ENCODE data around the gene ANXA6. TPM values are rescaled to one million over a fixed set of nuclear protein-coding genes. Genes with fewer than 3 reads are reported as not detected.

Gene ANXA6
- total and polyA plus RNA-seq, 2 of the 4 experiments (the other 2 are of a cell fraction), result 355 to 610 TPM

DNA sequence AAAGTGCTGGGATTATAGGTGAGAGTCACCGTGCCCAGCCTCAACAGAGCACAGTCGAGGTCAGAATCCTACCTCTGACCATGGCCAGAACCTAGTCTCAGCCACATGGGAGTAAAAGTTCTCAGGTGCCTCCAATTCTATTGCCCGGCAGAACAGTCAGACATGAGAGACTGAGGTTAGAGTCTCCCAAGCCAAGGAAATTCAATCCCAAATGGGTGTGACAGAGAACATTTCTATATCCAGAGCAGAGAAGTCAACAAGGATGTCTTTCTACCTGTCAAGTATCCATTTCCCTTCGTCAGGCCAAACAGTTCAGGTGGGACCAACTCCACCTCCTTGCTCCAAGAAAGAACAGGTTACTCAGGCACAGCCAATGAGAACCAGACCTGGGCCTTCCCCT lies 10.5 kb downstream of the ANXA6 start:
- Histone ChIP-seq H3K4me1 (ENCODE audit: control insufficient read depth, insufficient read depth, low read length) (peaks cover 20% of the 10 kb centered on the region), H3K79me1 (ENCODE audit: low read depth in 1 of 2, low read length in 2 of 2) (peaks cover 48 to 99% of the 10 kb centered on the region in 2 experiments), H3K56ac (ENCODE audit: extremely low read depth, insufficient read depth, low read length) (no peak overlapping the region), H4K91ac (ENCODE audit: insufficient read depth, low read depth, low read length) (no peak overlapping the region), H2BK20ac (ENCODE audit: low read depth, low read length) (no peak overlapping the region), H3K18ac (ENCODE audit: low read depth, low read length) (no peak overlapping the region), H3K36me3 (ENCODE audit: control insufficient read depth, insufficient read depth, low read length) (peaks cover 59% of the 10 kb centered on the region), H2BK5ac (ENCODE audit: low read depth, low read length, poor library complexity, severe bottlenecking) (no peak overlapping the region), H3K4ac (ENCODE audit: low read depth, low read length) (no peak overlapping the region), H3K4me3 (ENCODE audit: insufficient read depth, low read depth, low read length) (no peak overlapping the region), H4K8ac (ENCODE audit: low read depth in 2 of 2, low read length in 2 of 2) (no peak overlapping the region), H3K9ac (ENCODE audit: low read depth, low read length) (no peak overlapping the region), H2AK5ac (ENCODE audit: low read depth, low read length) (no peak overlapping the region), H2BK120ac (ENCODE audit: low read depth, low read length) (no peak overlapping the region), H3K4me2 (ENCODE audit: low read depth, low read length) (no peak overlapping the region), H3K14ac (replicated peaks; ENCODE audit: low read depth, low read length) (no peak overlapping the region), H3K9me3 (ENCODE audit: control insufficient read depth, insufficient read depth, low read length) (no peaks in the 10 kb centered on the region), H3K23ac (ENCODE audit: low read depth, low read length) (no peak overlapping the region), H4K5ac (ENCODE audit: low read depth, low read length) (no peak overlapping the region), H2AFZ (replicated peaks; ENCODE audit: low read length, poor library complexity) (no peak overlapping the region), H2BK15ac (ENCODE audit: low read depth, low read length) (no peak overlapping the region), H4K20me1 (ENCODE audit: insufficient read depth, low read length) (peaks cover 100% of the 10 kb centered on the region), H2AK9ac (replicated peaks; ENCODE audit: low read depth, low read length, poor library complexity) (no peak overlapping the region), H3K27me3 (ENCODE audit: control insufficient read depth, insufficient read depth, low read length) (no peaks in the 10 kb centered on the region), H3K9me1 (ENCODE audit: insufficient read depth, low read length) (peaks cover 61% of the 10 kb centered on the region), H3K27ac (ENCODE audit: insufficient read depth, low read length) (no peak overlapping the region)
- in situ Hi-C loops (cut with MboI; ENCODE audit: low sequenced_read_pairs), result loop anchor here (10.0 kb wide), 1 partner anchor 598 kb away; no protein-coding TSS in a partner anchor
- WGBS, 2 experiments (ENCODE audit: extremely low coverage in 2 of 2, insufficient read length in 1 of 2), result 100% methylated on average over 1 of the region's 4 CpGs; no CpG with 5 or more reads in 1 of the 2 experiments
- ATAC-seq (ENCODE audit: low read depth) (no peak), DNase-seq (no peak)
- dilution Hi-C loops (cut with HindIII; ENCODE audit: low sequenced_read_pairs, unreplicated experiment), result no loop called here
- no TSS peak for BruUV-seq (replicated peaks)
- CTCF ChIA-PET, result interaction anchor here (2.1 kb wide), 1 partner anchor 21 kb away, joined by 5 read pairs; no protein-coding TSS in a partner anchor
- POLR2A ChIA-PET (ENCODE audit: unreplicated experiment), result no interaction called here
- intact Hi-C loops (cut with micrococcal nuclease), result no loop called here
- no peak for TF ChIP-seq RFX5 (IDR thresholded peaks at IDR 0.05; ENCODE audit: low read depth, low read length)
- TF ChIP-seq ELK1 (IDR thresholded peaks at IDR 0.05; ENCODE audit: borderline replicate concordance, low read depth, low read length), result no peak
- TF ChIP-seq, protein P1, sequence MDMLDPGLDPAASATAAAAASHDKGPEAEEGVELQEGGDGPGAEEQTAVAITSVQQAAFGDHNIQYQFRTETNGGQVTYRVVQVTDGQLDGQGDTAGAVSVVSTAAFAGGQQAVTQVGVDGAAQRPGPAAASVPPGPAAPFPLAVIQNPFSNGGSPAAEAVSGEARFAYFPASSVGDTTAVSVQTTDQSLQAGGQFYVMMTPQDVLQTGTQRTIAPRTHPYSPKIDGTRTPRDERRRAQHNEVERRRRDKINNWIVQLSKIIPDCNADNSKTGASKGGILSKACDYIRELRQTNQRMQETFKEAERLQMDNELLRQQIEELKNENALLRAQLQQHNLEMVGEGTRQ (IDR thresholded peaks at IDR 0.05; ENCODE audit: low read depth, low read length), result no peak
- TF ChIP-seq NFE2L2 (IDR thresholded peaks at IDR 0.05; ENCODE audit: low read depth, low read length), result no peak
- TF ChIP-seq, protein P2, sequence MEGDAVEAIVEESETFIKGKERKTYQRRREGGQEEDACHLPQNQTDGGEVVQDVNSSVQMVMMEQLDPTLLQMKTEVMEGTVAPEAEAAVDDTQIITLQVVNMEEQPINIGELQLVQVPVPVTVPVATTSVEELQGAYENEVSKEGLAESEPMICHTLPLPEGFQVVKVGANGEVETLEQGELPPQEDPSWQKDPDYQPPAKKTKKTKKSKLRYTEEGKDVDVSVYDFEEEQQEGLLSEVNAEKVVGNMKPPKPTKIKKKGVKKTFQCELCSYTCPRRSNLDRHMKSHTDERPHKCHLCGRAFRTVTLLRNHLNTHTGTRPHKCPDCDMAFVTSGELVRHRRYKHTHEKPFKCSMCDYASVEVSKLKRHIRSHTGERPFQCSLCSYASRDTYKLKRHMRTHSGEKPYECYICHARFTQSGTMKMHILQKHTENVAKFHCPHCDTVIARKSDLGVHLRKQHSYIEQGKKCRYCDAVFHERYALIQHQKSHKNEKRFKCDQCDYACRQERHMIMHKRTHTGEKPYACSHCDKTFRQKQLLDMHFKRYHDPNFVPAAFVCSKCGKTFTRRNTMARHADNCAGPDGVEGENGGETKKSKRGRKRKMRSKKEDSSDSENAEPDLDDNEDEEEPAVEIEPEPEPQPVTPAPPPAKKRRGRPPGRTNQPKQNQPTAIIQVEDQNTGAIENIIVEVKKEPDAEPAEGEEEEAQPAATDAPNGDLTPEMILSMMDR (conservative IDR thresholded peaks at IDR 0.05; ENCODE audit: low read depth, low read length), result no peak
- TF ChIP-seq CHD1 (IDR thresholded peaks at IDR 0.05; ENCODE audit: low read depth, low read length), result no peak
- TF ChIP-seq FOS (IDR thresholded peaks at IDR 0.05; ENCODE audit: low read depth, low read length), result no peak
- TF ChIP-seq RCOR1 (IDR thresholded peaks at IDR 0.05; ENCODE audit: insufficient replicate concordance, low read length), result no peak
- no peak for TF ChIP-seq MAFK (IDR thresholded peaks at IDR 0.05; ENCODE audit: low read depth, low read length)
- no peak for TF ChIP-seq CEBPB (IDR thresholded peaks at IDR 0.05; ENCODE audit: low read depth, low read length)
- TF ChIP-seq POLR2A (IDR thresholded peaks at IDR 0.05; ENCODE audit: low read depth, low read length), result no peak
- no peak for TF ChIP-seq MAZ (IDR thresholded peaks at IDR 0.05; ENCODE audit: borderline replicate concordance, low read depth, low read length)
- TF ChIP-seq RAD21 (IDR thresholded peaks at IDR 0.05; ENCODE audit: low read length), result no peak
- no peak for TF ChIP-seq BHLHE40 (IDR thresholded peaks at IDR 0.05; ENCODE audit: low read depth, low read length)
- no peak for TF ChIP-seq MXI1 (IDR thresholded peaks at IDR 0.05; ENCODE audit: borderline replicate concordance, low read depth, low read length)
- no peak for TF ChIP-seq SMC3 (IDR thresholded peaks at IDR 0.05; ENCODE audit: low read depth, low read length)

Measured in IMR-90 (cell line).